LHCN-M2 (cell line): Measurements from ENCODE around the gene CERT1. TPM values are rescaled to one million over a fixed set of nuclear protein-coding genes. Genes with fewer than 3 reads are reported as not detected.
A peak's percentile ranks its signal among the peaks of the same experiment; 100 is the strongest.
"Not testable (repeated sequence)": the region's sequence is repeated elsewhere in the genome, so short reads cannot be mapped to it uniquely, and the experiment has no call there.

Experiments
- DNase-seq: peaks from one replicate; pipeline ENCODE4 v3.0.0-alpha.2; 2012; ENCODE audit warnings: low read depth
- total RNA-seq: library from RNA; depleted of rRNA; stranded (reverse); fragments of >200 nt; gene quantifications from 2 replicates; pipeline ENCODE4 v1.2.3, GENCODE V29; 2014

CERT1 gene
- total RNA-seq, 1 experiment from 2014 or later = 15.8 TPM

DNA sequence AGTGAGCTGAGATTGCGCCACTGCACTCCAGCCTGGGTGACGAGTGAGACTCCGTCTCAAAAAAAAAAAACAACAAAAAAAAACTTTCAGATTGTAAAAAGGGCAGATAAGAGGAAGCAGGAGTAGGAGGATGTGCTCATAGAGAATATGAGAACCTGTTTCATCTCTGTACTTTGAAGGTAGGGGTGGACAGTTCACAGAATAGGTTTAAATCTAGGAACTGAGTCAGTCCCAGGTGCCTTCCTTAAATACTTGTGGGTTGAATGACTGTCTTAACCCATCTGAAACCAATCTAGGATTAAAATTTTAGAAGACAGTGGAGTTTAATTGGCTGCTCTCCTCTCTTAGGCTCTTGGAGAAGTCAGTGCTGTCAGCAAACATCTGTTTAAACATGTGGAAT is 12.6 kb upstream of the CERT1 start:
- DNase-seq = no peak

DNA sequence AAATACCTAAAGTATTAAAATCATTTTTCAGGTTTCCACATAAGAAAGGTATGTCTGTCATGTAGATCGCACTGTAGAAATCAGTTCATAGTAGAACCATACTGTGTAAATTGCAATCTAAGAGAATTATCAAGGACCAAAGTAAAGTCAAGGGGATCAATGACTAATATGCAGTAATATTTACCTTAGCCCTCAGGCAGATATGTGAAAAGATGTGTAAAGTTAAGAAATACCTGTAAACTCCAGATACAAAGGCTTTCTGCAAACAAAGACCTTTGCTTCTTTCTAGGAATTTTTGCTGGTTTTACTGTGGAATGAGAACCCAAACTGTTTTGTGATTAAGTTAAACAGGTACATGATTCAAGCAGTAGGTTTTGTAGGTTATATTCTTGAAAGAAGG is 11.8 kb upstream of the CERT1 start:
- DNase-seq = no peak

DNA sequence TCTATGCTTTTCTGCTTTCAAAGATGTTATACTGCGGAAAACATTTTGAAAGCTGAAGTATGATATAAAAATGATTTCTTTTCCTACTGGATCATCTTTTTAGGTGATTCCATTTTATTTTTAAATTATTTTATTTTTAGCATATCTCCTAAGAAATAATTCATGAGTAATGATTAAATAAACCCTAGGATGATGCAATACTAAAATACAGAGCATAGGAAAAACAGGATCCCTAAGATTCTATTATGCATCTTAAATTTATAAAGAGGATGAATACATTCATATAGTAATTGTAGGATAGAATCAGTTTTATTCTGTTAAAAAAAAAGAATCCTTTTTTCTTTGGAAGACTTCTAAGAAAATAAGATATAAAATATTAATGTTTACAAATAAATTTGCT is 11.1 kb upstream of the CERT1 start:
- no peak for DNase-seq

DNA sequence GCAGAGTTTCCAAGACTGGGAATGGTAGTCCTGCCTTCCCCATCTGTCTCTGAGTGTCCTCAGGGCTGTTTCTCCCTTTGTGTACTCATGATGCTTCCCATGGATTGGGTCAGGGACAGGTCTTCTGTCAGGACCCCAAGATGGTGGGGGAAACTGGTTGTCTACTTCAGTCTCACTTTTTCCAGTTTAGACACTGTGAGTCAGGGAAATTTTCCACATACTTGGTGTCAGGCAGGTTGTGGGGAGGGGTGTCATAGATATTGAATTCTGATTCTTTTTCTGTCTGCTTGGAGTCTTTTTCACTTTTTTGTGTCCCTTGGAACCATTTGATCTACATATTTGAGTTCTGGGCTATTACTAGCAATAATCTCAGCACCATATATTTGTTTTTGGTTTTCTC is 10.6 kb upstream of the CERT1 start:
- DNase-seq = peak; percentile 8

GRCh38 chr5:75521195-75521594 is 9.8 kb upstream of the CERT1 start:
- no peak for DNase-seq

DNA sequence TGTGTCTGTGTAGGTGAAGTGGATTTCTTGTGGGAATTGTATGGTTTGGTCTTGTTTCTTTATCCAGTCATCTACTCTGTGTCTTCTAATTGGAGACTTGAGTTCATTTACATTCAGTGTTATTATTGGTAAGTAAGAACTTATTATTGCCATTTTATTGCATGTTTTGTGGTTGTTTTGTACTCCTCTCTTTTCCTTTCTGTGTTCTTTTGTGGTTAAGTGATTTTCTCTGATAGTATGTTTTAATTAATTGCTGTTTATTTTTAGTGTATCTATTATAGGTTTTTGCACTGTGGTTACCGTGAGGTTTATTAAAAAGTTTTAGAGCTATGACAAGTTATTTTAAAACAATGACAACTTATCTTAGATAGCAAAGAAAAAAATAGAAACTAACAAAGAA is 8.3 kb upstream of the CERT1 start:
- no peak for DNase-seq

GRCh38 chr5:75514323-75514722 is 2.9 kb upstream of the CERT1 start:
- DNase-seq = no peak

DNA sequence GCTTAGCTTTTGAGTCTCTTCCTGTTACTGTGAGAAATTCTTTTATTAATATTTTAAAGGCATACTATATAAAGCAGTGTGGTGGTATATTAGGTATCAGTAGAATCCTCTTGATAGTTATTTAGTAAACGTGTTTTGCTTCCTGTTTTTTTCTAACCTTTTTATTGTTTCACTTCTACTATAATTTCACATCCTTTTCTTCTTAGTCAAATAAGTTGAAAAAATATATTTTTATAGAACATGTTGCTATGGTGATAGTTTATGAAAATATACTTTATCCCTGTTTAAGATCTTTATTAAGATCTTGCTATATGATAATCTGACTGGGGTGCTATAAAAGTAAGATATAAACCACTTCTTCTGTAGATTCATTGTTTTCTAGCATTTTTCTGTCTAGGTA is 2.4 kb upstream of the CERT1 start:
- DNase-seq = no peak

DNA sequence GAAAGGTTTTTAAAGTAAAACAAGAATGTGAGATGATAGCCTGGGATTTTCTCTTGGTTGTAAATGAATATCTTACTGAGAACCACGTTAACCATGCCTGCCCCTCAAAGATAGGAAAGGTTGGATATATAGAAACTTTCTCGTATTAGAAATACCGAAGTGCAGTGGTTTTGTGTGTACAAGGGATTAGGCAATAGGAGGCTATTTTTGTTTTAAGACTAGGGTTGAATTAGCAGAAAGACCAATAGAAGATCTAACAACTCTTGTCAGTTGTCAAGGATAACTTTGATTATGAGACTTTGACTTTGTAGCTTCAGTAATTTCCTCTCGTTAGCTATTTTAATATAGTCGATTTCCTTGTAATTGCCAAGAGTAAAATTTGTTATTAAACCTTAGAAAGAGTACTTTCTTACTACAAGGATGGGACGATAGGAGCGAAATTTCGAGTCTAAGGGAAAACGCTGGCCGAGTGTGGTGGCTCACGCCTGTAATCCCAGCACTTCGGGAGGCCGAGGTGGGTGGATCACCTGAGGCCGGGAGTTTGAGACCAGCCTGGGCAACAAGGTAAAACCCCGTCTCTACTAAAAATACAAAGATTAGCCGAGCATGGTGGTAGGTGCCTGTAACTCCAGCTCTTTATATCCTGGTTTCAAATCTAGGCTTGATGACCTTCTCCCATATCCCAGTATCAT is 1.1 kb upstream of the CERT1 start:
- peak; percentile 7 for DNase-seq

- peak; percentile 50 for DNase-seq
Measured at GRCh38 chr5:75510836-75511434, 494 bp downstream of the CERT1 start.

GRCh38 chr5:75510417-75510835 is 1.0 kb downstream of the CERT1 start:
- no peak for DNase-seq

DNA sequence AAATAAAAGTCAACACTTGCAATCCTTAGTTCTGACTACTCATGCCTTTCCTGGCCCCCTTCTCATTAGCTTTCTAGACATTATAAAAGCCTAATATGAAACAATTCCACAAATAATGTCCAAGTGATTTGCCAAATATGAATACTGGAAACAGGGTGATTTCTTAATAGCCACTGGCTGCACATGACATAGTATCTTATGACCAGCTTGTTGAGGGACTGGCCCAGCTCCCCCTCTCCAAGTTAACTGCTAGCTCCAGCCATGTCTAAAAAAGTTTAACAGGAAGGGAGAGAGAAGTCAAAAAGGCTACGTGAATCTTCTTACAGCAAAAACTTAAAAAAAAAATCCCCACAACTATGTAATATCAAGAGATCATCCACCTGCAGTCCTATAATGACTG is 1.5 kb downstream of the CERT1 start:
- peak; percentile 55 for DNase-seq

DNA sequence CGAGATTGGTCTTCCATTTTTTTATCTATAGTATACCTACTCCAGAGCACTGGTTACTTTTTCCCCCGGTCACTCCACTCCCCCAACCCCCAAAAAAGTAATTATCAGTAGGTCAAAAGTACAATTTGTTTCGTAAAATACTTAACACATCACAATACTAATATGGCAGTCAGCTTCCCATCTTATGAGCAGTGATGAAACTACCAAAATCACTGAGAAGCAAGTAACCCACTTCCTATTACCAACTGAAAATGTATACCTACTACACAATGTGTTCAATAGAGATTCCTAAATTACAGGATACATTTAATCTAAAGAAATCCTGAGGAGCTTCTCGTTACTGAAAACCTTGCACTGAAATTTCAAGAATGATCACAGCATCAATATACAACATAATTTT is 1.9 kb downstream of the CERT1 start:
- DNase-seq = no peak

DNA sequence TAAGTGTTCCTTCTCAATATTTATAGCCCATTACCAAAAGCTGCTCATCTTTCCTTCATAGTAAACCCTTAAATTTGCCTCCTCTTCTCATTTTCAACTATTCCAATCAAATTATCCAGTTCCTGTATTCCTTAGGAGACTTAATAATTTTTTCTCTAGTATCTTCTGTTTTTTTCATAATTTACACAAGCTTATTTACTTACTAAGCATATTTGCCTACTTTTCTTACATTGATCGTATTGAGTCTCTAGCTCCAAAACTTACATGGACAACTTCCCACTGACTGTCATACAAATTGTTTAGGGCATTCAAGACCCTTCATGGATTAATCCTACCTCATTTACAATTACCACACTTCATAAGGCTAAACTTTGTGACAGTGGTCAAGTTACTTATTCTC is 3.6 kb downstream of the CERT1 start:
- no peak for DNase-seq

GRCh38 chr5:75505112-75505511 is 6.3 kb downstream of the CERT1 start:
- not testable (repeated sequence) for DNase-seq

GRCh38 chr5:75498875-75499274 is 12.6 kb downstream of the CERT1 start:
- not testable (repeated sequence) for DNase-seq

DNA sequence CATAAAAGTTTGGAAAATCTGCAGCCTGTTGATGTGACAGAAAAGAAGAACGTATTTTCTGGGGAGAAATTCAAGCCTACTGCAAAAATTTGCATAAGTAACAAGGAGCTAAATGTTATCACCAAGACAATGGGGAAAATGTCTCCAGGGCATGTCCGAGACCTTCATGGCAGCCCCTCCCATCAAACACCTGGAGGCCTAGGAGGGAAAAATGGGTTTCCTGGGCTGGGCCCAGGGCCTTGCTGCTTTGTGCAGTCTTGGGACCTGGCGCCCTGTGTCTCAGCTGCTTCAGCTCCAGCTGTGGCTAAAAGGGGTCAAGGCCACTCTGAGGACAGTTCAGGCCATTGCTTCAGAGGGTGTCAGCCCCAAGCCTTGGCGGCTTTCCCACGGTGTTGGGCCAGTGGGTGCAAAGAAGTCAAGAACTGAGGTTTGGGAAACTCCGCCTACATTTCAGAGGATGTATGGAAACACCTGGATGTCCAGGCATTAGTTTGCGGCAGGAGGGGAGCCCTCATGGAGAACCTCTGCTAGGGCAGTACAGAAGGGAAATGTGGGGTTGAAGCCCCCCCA is 13.1 kb downstream of the CERT1 start:
- DNase-seq = no peak

DNA sequence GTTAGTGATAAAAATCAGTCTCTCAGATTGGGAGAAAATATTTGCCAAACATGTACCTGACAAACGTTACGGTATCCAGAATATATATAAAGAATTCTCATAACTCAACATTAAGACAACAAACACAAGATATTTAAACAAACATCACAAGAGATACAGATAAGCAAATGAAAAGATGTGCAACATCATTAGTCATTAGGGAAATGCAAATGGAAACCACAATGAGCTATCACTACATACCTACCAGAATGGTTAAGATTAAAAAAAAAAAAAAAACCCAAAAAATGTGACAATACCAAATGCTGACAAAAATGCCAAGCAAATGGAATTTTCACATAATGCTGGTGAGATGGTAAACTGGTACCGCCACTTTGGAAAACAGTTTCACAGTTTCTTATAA is 15.4 kb downstream of the CERT1 start:
- DNase-seq = no peak

DNA sequence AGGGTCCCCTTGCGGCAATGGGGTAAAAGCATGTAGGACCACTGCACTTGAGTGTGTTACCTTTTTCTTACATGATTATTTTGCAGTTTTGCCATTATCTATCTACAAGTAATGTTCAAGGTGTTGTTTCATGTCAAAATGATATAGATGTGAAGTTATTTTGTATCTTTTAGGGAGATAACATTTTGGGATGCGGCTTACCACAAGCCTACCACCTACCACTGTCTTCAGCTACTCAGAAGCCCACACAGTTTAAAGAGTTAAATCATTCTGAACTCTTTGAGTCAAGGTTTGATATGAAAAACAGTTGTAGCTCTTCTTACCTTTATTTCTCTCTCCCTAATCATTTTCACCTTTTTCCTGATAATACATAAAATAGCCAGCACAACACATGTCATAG is 19.8 kb downstream of the CERT1 start:
- no peak for DNase-seq

DNA sequence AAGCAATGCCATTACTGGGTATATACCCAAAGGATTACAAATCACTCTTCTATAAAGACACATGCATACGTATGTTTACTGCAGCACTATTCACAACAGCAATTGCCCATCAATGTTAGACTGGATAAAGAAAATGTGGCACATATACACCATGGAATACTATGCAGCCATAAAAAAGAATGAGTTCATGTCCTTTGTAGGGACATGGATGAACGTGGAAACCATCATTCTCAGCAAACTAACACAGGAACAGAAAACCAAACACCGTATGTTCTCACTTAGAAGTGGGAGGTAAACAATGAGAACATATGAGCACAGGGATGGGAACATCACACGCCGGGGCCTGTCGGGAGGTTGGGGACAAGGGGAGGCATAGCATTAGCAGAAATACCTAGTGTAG is 21.6 kb downstream of the CERT1 start:
- not testable (repeated sequence) for DNase-seq

- DNase-seq = no peak
Measured at GRCh38 chr5:75484605-75485004, 26.8 kb downstream of the CERT1 start.

GRCh38 chr5:75482482-75482881 is 28.9 kb downstream of the CERT1 start:
- DNase-seq = no peak

- no peak for DNase-seq
Measured at GRCh38 chr5:75481024-75481423, 30.4 kb downstream of the CERT1 start.
